Upper lobe of left lung (tissue), 6 donors: ENCODE measurements around the gene ATCAY. TPM values are rescaled to one million over a fixed set of nuclear protein-coding genes. Genes with fewer than 3 reads are reported as not detected.

Experiments
- ATAC-seq, 2 donors: fragments of 200-7000 bp; cut with Tn5 transposase; one replicate each; pipeline ENCODE4 v1.9.1; 2022; ENCODE audit warnings: mild to moderate bottlenecking in 2 of 2, moderate library complexity in 2 of 2; ENCODE audit not compliant: low FRiP score in 2 of 2
- DNase-seq, 2 donors: peaks; one replicate each; pipeline ENCODE4 v3.0.0-alpha.2; 2019 to 2020
- H3K27ac ChIP-seq, 4 donors: fragments of 200-600 bp; sonication (generic); one replicate each; pipeline ENCODE4 v1.5.1; 2016 to 2019
- H3K27me3 ChIP-seq, 4 donors: fragments of 200-600 bp; sonication (generic); one replicate each; pipeline ENCODE4 v1.5.1; 2017 to 2019
- H3K36me3 ChIP-seq, 4 donors: fragments of 200-600 bp; sonication (generic); one replicate each; pipeline ENCODE4 v1.5.1; 2016 to 2019
- H3K4me1 ChIP-seq, 4 donors: fragments of 200-600 bp; sonication (generic); one replicate each; pipeline ENCODE4 v1.5.1; 2018 to 2019
- H3K4me3 ChIP-seq, 4 donors: fragments of 200-600 bp; sonication (generic); one replicate each; pipeline ENCODE4 v1.5.1; 2017 to 2019; ENCODE audit warnings: mild to moderate bottlenecking in 2 of 4, moderate library complexity in 1 of 4
- H3K9me3 ChIP-seq, 4 donors: fragments of 200-600 bp; sonication (generic); one replicate each; pipeline ENCODE4 v1.5.1; 2018 to 2019
- CTCF ChIP-seq, 6 experiments: fragments of 450-650 bp in 4 of 6; fragments of 200-600 bp in 2 of 6; sonication (generic) in 2 of 6; IDR thresholded peaks; one replicate each; pipeline ENCODE4 v1.5.1; 2016 to 2019; ENCODE audit warnings: antibody characterized with exemption in 6 of 6
- EP300 ChIP-seq, 4 donors: sonication (generic); formaldehyde crosslinking; IDR thresholded peaks; one replicate each; pipeline ENCODE4 v1.5.1; 2017; ENCODE audit warnings: antibody characterized with exemption in 4 of 4, control low read depth in 2 of 4
- POLR2A ChIP-seq, 4 donors: fragments of 450-650 bp; IDR thresholded peaks; one replicate each; pipeline ENCODE4 v1.5.1; 2016 to 2017; ENCODE audit warnings: antibody characterized with exemption in 4 of 4, mild to moderate bottlenecking in 2 of 4
- POLR2AphosphoS5 ChIP-seq, 2 donors: sonication (generic); formaldehyde crosslinking; IDR thresholded peaks; one replicate each; pipeline ENCODE4 v1.5.1; 2017; ENCODE audit warnings: antibody characterized with exemption in 2 of 2
- WGBS, 2 donors: methylation state at CpG; one replicate each; pipeline ENCODE4 v1.1.5; 2017 to 2018; 5-methylcytosine and 5-hydroxymethylcytosine counted together
- total RNA-seq, 6 donors: library from RNA; depleted of rRNA in 4 of 6; stranded (reverse); fragments of >200 nt in 4 of 6; gene quantifications; one replicate each; pipeline versions ENCODE4 v1.1.0 to v1.2.1, GENCODE V29; 2016 to 2021
- donor health status: DM: no; HTN: no; CAD: no; lungs with moderate emphysema.
- donor health status: DM: no; HTN: yes; CAD: no; lungs with severe emphysema.

Gene ATCAY
- total RNA-seq, 6 donors from 2014 or later, result not detected

DNA sequence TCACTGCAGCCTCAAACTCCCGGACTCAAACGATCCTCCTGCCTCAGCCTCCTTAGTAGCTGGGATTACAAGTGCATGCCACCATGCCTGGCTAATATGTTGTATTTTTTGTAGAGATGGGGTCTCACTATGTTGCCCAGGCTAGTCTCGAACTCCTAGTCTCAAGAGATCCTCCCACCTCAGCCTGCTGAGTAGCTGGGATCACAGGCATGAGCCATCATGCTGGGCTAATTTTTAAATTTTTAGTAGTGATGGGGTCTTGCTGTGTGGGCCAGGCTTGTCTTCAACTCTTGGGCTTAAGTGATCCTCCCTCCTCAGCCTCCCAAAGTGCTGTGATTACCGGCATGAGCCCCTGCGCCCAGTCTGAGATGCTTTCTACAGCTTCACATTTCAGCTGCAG is 15.3 kb downstream of the ATCAY start:
- TF ChIP-seq POLR2A (IDR thresholded peaks at IDR 0.05), result no peak
- TF ChIP-seq EP300 (IDR thresholded peaks at IDR 0.05), result no peak
- no peak for TF ChIP-seq CTCF (IDR thresholded peaks at IDR 0.05)
- no peak for TF ChIP-seq POLR2AphosphoS5 (IDR thresholded peaks at IDR 0.05)
- DNase-seq (no peak), ATAC-seq (no peak)
- Histone ChIP-seq H3K27ac (no peak overlapping the region), H3K9me3 (no peaks in the 10 kb centered on the region), H3K36me3 (no peaks in the 10 kb centered on the region), H3K27me3 (no peaks in the 10 kb centered on the region), H3K4me3 (no peak overlapping the region), H3K4me1 (no peaks in the 10 kb centered on the region)
- WGBS, 2 donors, result 85 to 87% methylated on average over 5 of the region's 5 CpGs

GRCh38 chr19:3897936-3898335 is 17.5 kb downstream of the ATCAY start:
- no peak for DNase-seq
- H3K27ac ChIP-seq, result no peak overlapping the region
- WGBS, 2 donors, result 51 to 67% methylated on average over 4 of the region's 4 CpGs
- H3K27me3 ChIP-seq, result no peaks in the 10 kb centered on the region
- no peak overlapping the region for H3K4me3 ChIP-seq
- ATAC-seq, result no peak
- no peaks in the 10 kb centered on the region for H3K36me3 ChIP-seq
- no peaks in the 10 kb centered on the region for H3K4me1 ChIP-seq
- H3K9me3 ChIP-seq, result no peaks in the 10 kb centered on the region
- TF ChIP-seq POLR2AphosphoS5 (IDR thresholded peaks at IDR 0.05) (no peak), POLR2A (IDR thresholded peaks at IDR 0.05) (no peak)

DNA sequence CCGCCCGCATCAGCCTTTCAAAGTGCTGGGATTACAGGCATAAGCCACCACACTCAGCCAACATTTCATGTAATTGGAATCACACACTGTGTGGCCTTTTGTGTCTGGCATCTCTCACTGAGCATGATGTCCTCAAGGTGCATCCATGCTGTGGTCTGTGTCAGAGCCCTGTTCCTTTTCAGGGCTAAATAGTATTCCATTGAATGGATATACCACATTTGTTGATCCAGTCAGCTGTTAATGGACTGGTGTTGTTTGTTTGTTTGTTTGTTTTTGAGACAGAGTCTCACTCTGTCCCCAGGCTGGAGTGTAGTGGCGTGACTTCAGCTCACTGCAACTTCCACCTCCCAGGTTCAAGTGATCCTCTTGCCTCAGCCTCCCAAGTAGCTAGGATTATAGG is 17.9 kb downstream of the ATCAY start:
- no peak for DNase-seq
- Histone ChIP-seq H3K36me3 (no peaks in the 10 kb centered on the region), H3K4me3 (no peak overlapping the region), H3K27ac (no peak overlapping the region), H3K27me3 (no peaks in the 10 kb centered on the region), H3K9me3 (no peaks in the 10 kb centered on the region), H3K4me1 (no peaks in the 10 kb centered on the region)
- TF ChIP-seq POLR2A (IDR thresholded peaks at IDR 0.05) (no peak), EP300 (IDR thresholded peaks at IDR 0.05) (no peak), POLR2AphosphoS5 (IDR thresholded peaks at IDR 0.05) (no peak), CTCF (IDR thresholded peaks at IDR 0.05) (no peak)
- 84 to 96% methylated on average over 3 of the region's 3 CpGs for WGBS, 2 donors
- ATAC-seq, result no peak

DNA sequence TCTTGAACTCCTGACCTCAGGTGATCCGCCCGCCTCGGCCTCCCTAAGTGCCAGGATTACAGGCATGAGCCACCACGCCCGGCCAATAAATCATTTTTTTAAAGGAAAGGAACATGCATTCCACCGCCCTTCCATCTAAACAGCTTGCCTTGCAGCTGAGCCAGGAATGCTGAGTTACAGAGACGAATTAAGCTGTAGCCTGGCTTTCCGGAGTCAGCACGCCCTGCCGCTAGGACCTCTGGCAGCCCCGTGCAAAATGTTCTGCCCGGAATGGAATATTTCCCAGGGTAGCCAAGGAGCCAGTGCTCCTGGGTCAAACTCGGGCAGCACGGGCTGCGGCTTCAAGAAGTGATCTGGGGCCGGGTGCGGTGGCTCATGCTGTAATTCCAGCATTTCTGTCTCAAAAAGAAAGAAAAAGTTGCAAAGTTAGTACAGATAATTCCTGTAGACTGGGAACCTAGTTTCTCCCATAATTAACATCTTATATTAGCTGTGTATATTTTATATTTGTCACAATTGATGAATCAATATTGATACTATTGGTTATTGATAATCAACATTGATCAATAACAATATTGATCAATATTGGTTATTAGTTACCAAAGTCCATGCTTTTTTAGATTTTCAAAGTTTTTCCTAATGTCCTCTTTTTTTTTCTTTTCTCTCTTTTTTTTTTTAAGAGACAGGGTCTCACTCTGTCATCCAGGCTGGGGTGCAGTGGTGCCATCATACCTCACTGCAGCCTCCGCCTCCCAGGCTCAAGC is 19.2 kb downstream of the ATCAY start:
- no peaks in the 10 kb centered on the region for H3K27me3 ChIP-seq
- no peaks in the 10 kb centered on the region for H3K36me3 ChIP-seq
- 70 to 87% methylated on average over 17 to 18 of the region's 18 CpGs for WGBS, 2 donors
- peak in 1 of 2 donors; percentile 26 for ATAC-seq
- H3K9me3 ChIP-seq, result no peaks in the 10 kb centered on the region
- TF ChIP-seq POLR2A (IDR thresholded peaks at IDR 0.05) (no peak), POLR2AphosphoS5 (IDR thresholded peaks at IDR 0.05) (no peak)
- no peak overlapping the region for H3K27ac ChIP-seq
- DNase-seq, result no peak
- H3K4me1 ChIP-seq, result no peaks in the 10 kb centered on the region
- H3K4me3 ChIP-seq, result no peak overlapping the region

DNA sequence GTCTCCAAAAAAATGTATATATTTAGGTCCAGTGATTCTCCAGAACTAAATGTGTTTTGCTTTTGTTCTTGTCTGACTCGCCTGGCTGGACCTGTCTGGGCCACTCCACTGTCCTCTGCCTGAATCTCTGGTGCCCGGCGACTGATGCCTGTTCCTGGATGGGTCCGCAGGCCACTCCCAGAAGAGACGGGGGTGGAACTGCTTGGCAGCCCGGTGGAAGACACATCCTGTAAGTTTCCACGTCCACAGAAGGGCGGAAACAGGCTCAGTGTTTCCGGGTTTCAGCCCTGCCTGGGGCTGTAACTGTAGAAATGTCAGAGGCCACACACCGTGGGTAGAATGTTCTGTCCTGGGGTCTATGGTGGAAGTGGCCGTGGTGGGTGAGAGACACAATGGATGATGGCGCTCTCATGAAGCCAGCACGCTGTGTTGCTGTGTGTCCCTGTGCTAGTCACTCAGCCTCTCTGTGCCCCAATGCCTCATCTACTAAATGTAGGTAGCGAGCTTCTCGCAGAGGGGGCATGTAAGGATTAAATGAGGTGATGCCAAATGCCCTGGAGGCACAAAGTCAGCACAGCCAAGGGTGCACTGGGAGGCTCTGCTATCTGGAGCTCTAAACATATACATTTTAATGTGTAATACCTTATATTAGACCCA is 22.0 kb downstream of the ATCAY start:
- TF ChIP-seq EP300 (IDR thresholded peaks at IDR 0.05) (no peak), POLR2AphosphoS5 (IDR thresholded peaks at IDR 0.05) (no peak), CTCF (IDR thresholded peaks at IDR 0.05) (no peak), POLR2A (IDR thresholded peaks at IDR 0.05) (no peak)
- no peak overlapping the region for H3K4me3 ChIP-seq
- no peaks in the 10 kb centered on the region for H3K27me3 ChIP-seq
- ATAC-seq (no peak), DNase-seq (no peak)
- H3K27ac ChIP-seq, result no peak overlapping the region
- 76 to 79% methylated on average over 13 to 15 of the region's 15 CpGs for WGBS, 2 donors
- H3K36me3 ChIP-seq, result no peaks in the 10 kb centered on the region
- H3K4me1 ChIP-seq, result no peaks in the 10 kb centered on the region
- H3K9me3 ChIP-seq, result no peaks in the 10 kb centered on the region
